SU-DHL-6 (cell line): ENCODE measurements around the gene RDH13.

Source experiments
- EZH2phosphoT487 ChIP-seq: fragments of 200-600 bp; sonication (generic), shearing (Covaris generic); conservative IDR thresholded peaks from 2 replicates; pipeline ENCODE4 v1.6.1; 2018; ENCODE audit warnings: mild to moderate bottlenecking, antibody characterized with exemption, low read length, moderate library complexity, mixed read lengths
- TF ChIP-seq, protein P1 (sequence below): fragments of 200-600 bp; sonication (generic); IDR thresholded peaks from one replicate; pipeline ENCODE4 v1.5.1; 2017; ENCODE audit warnings: antibody characterized with exemption, mild to moderate bottlenecking, low read length, moderate library complexity; ENCODE audit not compliant: insufficient read depth, poor library complexity, severe bottlenecking

DNA sequence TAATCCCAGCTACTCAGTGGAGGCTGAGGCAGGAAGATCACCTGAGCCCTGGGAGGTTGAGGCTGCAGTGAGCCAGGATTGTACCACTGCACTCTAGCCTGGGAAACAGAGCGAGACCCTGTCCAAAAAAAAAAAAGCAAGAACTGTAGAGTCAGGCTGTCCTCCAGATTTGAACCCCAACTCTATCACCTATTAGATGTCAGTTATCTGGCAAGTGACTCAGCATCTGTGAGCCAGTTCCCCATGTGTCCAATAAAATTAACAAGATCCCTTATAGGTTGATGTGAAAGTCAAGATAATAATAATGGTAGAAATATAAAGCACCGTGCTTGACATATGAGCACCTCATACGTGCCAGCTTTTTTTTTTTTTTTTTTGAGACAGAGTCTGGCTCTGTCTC, 46.9 kb downstream of the RDH13 start:
- TF ChIP-seq, protein P1, sequence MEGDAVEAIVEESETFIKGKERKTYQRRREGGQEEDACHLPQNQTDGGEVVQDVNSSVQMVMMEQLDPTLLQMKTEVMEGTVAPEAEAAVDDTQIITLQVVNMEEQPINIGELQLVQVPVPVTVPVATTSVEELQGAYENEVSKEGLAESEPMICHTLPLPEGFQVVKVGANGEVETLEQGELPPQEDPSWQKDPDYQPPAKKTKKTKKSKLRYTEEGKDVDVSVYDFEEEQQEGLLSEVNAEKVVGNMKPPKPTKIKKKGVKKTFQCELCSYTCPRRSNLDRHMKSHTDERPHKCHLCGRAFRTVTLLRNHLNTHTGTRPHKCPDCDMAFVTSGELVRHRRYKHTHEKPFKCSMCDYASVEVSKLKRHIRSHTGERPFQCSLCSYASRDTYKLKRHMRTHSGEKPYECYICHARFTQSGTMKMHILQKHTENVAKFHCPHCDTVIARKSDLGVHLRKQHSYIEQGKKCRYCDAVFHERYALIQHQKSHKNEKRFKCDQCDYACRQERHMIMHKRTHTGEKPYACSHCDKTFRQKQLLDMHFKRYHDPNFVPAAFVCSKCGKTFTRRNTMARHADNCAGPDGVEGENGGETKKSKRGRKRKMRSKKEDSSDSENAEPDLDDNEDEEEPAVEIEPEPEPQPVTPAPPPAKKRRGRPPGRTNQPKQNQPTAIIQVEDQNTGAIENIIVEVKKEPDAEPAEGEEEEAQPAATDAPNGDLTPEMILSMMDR, result no peak
- TF ChIP-seq EZH2phosphoT487, result no peak
